ENCODE data around the gene ATP8B2.
"Not testable (repeated sequence)": the region's sequence is repeated elsewhere in the genome, so short reads cannot be mapped to it uniquely, and the experiment has no call there.

Gene ATP8B2

GRCh38 chr1:154347961-154348360 is 22.6 kb downstream of the ATP8B2 start:
- DNase-seq: no peak

DNA sequence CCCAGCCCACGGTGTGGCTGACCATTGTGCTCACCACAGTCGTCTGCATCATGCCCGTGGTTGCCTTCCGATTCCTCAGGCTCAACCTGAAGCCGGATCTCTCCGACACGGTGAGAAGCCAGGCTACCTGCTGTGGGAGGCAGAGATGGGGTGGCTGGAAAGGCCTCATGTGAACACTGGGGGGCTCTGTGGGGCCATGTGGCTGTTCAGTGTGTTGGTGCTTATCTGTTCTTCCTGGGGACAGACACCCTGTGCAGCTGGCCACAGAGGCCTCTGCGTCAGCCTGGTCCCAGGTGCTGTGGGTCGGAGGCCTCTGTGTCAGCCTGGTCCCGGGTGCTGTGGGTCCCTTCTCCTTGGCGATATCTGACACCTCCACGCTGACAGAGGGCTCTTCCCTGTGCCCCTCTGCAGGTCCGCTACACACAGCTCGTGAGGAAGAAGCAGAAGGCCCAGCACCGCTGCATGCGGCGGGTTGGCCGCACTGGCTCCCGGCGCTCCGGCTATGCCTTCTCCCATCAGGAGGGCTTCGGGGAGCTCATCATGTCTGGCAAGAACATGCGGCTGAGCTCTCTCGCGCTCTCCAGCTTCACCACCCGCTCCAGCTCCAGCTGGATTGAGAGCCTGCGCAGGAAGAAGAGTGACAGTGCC is 23.2 kb downstream of the ATP8B2 start:
- no peak for DNase-seq

GRCh38 chr1:154349121-154349520 is 23.8 kb downstream of the ATP8B2 start:
- DNase-seq: no peak

DNA sequence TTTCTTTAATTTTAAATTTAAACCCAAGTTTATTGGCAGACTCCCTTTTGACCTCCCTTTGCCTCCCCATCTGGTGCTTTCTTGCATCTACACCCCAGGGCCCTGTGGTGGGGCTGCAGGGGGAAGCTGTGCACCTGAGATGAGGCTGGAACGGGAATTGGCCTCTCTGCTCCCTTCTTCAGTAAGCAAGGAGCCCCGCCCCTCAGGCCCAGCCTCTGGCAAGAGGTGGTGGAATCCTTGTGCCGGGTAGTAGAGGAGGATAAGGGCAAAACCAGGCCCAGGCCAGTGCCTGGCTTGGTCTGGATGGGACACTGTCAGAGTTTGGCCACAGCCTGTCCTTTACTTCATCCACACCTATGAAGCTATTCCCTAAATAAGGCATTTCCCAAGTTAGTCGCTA is 25.1 kb downstream of the ATP8B2 start:
- no peak for DNase-seq

- peak; percentile 38 for DNase-seq
Observed at GRCh38 chr1:154351363-154352068, 26.2 kb downstream of the ATP8B2 start.

DNA sequence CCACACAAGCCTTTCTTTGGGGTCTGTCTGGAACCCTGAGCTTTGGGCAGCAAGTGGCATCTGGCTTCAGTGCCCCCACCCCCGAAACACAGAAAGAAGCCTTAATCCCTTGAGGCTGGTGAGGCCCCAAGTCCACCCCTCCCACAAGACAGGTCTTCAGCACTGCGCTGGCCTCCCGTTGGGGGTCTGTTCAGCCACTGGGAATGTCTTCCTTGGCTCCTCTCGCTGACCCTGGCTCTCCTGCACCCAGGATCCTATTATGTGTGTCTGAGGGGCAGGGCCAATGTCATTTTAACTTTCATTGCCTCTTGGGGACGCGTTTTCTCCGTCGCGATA is 26.9 kb downstream of the ATP8B2 start:
- no peak for DNase-seq

GRCh38 chr1:154352581-154353459 is 27.5 kb downstream of the ATP8B2 start:
- DNase-seq: peak; percentile 59

DNA sequence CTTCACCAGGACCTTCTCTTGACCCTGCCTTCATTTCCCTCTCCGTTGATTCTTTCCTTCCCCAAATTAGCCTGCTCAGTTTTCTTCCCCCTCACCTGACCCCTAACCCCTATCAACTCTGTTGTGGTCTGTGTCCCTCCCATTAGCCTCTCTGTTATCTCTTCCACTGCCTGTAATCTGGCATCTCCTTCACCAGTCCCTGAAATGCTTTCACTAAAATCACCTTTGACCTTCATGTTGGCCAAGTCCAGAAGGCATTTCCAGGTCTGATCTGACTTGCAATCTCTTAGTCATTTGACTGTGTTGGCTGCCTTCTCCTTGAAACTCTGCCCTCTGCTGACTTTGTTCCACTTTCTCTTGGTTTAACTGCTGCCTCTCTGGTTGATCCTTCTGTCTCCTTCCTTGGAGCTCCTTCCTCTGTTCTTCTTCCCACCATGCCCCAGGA is 28.2 kb downstream of the ATP8B2 start:
- DNase-seq: no peak

DNA sequence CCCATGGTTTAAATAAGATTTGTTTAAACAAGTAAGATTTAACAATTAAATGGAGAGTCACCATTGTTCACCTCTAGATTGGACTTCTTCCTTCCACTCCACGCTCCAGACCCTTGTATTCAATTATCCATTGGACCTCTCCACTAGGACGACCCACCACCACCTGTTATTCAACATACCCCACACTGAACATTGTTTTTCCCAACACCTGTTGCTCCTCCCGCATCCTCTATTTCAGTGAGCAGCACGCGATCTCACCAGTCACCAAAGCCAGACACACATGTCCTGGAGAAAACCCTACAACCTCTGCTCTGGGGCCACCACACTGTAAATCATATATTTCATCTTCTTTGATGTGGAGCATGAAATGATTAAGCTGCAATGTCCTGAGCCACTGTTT is 28.6 kb downstream of the ATP8B2 start:
- no peak for DNase-seq

DNA sequence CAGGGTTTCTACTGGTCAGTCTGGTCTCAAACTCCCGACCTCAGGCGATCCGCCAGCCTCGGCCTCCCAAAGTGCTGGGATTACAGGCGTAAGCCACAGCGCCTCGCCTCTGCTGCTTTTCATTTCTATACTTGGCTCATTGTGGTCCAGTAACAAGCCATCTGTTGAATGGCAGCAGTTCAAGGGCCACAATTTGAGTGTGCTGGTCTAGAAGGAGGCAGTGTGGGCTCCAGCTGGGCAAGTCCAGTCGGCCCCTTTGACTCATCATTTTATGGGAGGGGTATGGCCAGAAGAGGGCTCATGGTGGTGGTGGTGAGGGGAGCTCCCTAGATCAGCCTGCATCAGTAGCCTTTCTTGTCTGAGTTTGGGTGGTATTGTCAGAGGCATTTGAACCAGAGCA is 33.2 kb downstream of the ATP8B2 start:
- DNase-seq: no peak

DNA sequence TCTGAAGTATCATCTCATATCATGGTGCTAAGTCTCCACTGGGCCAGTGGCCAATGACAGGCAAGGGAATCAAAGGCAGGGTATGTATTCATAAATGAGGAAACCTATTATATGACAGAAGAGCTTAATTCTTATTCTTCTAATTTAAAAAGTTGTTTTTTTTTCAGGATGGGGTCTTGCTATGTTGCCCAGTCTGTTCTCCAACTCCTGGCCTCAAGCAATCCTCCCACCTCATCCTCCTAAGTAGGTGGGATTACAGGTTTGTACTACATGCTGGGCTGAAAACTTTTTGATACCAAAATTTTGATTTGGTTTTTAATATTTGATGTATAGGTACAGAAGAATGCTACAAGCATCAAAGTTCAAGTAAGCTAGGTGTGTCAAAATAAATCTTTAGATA is 35.0 kb downstream of the ATP8B2 start:
- no peak for DNase-seq

DNA sequence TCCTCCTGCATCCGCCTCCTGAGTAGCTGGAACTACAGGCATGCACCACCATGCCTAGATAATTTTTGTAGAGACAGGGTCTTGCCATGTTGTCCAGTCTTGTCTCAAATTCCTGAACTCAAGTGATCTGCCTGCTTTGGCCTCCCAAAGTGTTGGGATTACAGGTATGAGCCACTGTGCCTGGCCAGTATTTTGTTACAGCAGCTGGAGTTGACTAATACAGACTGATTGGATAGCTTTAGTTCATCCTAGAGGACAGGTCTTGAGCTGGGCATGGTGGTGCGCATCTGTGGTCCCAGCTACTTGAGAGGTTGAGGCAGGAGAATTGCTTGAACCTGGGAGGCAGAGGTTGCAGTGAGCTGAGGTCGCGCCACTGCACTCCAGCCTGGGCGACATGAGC is 35.6 kb downstream of the ATP8B2 start:
- DNase-seq: not testable (repeated sequence)

DNA sequence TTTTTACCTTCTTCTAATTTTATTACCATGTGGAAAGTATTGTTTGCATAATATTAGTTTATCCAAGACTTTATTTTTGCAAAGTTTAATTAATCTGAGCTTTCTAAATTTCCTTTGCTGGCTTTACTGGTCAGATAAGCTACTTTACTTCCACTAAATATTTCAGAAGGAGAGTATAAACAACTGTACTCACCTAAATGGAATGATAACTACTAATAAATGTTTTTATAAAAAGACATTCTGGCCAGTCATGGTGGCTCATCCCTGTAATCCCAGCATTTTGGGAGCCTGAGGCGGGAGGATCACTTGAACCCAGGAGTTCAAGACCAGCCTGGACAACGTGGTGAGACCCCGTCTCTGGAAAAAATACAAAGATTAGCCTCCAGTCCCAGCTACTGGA is 36.0 kb downstream of the ATP8B2 start:
- DNase-seq: no peak

- DNase-seq: no peak
Observed at GRCh38 chr1:154371436-154371835, 46.1 kb downstream of the ATP8B2 start.

GRCh38 chr1:154373777-154374357 is 48.5 kb downstream of the ATP8B2 start:
- not testable (repeated sequence) for DNase-seq

- no peak for DNase-seq
Observed at GRCh38 chr1:154379301-154379700, 54.0 kb downstream of the ATP8B2 start.

- no peak for DNase-seq
Observed at GRCh38 chr1:154384650-154385489, 59.5 kb downstream of the ATP8B2 start.

DNA sequence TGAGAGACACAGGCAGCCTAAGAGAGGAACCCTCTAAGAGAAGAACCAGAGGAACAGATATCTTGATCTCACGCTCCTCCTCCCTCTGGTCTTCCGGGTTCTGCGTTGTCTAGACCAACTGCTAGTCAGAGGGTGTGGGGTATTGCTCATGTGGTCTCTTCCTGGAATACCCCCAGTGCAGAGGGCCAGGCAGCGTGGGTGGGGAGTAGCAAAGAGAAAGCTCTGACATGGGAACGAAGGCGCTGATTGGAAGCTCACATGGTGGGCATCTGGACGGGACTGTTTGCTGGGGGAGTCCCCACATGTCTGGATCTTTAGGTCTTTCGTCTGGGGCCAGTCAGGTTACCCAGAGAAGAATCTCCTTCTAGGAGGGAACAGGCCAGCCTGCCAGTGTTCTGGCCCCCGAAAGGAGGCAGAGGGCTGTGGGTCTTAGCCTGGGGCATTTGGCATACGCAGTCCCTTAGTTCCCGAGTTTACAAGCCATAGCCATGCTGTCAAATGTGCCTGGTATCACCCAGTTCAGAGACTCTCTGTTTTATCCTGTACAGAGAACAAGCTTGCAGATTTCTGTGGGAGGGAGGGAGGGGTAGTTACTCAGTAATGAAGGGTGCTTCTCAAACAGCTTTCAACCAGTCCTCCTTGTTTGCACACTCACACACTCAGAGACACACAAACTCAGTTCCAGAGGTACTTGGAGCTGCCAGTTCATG is 61.5 kb downstream of the ATP8B2 start:
- no peak for DNase-seq

DNA sequence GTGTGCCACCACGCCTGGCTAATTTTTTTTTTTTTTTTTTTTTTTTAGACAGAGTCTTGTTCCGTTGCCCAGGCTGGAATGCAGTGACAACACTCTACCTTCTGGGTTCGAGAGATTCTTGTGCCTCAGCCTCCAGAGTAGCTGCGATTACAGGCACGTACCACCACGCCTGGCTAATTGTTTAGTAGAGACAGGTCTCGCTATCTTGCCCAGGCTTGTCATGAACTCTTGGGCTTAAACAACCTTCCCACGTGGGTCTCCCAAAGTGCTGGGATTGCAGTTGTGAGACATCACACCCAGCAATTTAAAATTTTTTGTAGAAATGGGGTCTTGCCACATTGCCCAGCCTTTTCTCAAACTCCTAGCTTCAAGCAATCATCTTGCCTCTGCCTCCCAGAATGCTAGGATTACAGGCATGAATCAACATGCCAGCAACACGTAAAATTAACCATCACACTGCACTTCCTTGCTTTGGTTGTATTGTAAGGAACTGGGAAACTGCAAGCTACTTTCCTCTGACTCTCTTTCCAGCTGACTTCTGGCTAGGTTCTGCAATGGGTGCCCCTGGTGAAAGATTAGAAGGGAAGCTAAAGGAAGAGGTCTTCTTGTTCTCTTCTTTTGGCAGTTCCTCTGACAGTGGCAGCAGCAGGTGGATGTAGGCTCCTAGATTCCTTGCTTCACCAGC is 65.9 kb downstream of the ATP8B2 start:
- peak; percentile 15 for DNase-seq

DNA sequence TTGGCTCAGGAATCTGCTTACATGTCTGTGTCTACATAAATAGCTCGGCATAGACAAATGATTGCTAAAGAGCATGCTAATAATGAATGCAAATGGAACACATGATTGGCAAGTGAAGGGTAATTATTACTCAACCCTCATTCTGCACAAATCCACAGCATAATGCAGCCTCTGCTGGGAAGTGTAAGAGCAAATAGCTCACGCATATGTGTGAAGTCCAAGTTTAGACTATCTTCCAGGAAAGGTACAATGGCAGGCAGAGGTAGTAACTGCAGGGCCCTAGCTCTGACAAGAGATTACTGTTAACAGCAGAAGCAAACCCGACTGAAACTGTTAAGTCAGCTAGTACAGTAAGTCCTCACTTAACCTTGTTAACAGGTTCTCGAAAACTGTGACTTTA is 72.8 kb downstream of the ATP8B2 start:
- no peak for DNase-seq

- no peak for DNase-seq
Observed at GRCh38 chr1:154398678-154399077, 73.4 kb downstream of the ATP8B2 start.
